DND-41 (cell line): ENCODE measurements around the gene FBXO41.

ENCODE experiments used
- CTCF ChIP-seq: IDR thresholded peaks from 2 replicates; pipeline ENCODE4 v1.5.1; 2012; ENCODE audit warnings: borderline replicate concordance, low read length, moderate library complexity, mild to moderate bottlenecking; ENCODE audit not compliant: poor library complexity, severe bottlenecking; ENCODE audit errors: extremely low read depth
- EZH2 ChIP-seq: IDR thresholded peaks from 3 replicates; pipeline ENCODE4 v1.6.1; 2012; ENCODE audit warnings: borderline replicate concordance, low read depth, mild to moderate bottlenecking, moderate library complexity, low read length, inconsistent platforms; ENCODE audit not compliant: severe bottlenecking

GRCh38 chr2:73323551-73323950 lies 39.3 kb upstream of the FBXO41 start:
- TF ChIP-seq CTCF: no peak
- TF ChIP-seq EZH2: no peak
